Stimulated activated CD8-positive, alpha-beta memory T cell treated with anti-CD3 and anti-CD28 coated beads, Interleukin-15, amount 100 ng/mL, for 48 hours (primary cell): Measurements from ENCODE around the gene RUNX2.
A peak's percentile ranks its signal among the peaks of the same experiment; 100 is the strongest.

Experiments
- DNase-seq, 2 donors: peaks; one replicate each; pipeline ENCODE4 v3.0.0-alpha.2; 2020; ENCODE audit warnings: low read depth in 2 of 2

The RUNX2 gene

DNA sequence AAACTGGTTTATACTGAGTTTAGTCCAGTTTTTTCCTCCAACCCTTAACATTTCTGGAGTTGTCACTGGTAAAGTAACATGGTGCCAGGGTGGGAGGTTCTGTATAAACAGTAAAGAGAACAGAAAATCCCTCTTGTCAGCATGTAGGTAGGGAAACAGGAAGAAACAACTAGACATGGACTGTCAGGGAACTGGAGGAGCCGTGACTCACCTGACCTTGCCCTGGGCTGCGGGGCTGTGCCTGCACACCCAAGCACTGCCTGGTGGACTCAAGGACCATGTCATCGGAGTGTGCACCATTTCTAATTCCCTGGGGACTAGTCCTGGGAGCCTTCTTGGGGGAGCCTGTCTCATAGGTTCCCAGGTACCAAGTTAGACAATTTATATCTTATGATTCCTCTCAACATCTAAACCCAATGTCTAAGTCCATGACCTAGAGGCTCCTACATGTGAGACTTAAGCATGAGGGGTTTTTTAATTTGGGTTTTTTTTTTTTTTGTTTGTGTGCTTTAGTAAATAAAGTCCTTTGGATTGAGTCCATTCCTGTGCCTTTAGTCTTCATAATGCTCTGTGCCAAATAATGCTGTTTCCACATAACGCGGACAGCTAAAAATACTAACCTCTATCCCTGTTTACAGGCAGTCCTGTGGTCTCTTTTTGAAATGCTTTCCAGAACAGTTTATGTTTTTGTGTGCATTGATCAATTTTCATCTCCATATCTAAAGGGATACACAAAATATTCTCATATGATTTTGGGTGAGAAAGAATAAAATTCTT is 186.5 kb downstream of the RUNX2 start:
- no peak for DNase-seq

DNA sequence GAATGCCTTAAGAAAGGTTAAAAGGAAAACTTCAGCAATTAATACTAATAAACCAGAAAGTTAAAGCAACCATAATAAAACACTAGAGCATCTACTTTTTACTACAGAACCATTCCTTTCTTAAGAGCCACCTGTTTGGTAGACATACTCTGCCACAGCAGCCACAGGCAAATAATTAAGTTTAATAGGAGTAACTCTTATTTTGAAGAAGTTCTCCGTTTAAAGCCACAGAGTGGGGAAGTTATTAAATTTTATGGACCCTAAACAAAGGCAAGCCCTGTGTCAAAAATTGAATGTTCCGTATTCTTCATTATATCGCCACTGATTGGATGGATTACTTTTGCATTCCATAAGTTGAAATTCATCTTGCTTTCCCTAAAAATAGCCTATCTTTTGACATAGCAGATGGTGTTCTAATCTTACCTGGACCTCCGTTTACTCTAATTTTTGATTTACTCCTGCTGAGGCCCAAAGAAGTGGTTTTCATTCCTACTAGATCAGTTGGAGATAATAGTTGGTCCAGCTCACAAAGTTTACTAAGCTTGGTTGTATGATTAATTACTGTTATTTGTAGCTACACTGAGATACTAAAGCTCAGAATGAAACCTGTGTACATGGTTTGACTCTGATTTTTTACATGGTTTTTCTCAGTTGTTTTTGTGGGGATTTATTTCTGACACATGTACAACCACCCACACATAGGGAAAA is 190.0 kb downstream of the RUNX2 start:
- DNase-seq, result no peak

DNA sequence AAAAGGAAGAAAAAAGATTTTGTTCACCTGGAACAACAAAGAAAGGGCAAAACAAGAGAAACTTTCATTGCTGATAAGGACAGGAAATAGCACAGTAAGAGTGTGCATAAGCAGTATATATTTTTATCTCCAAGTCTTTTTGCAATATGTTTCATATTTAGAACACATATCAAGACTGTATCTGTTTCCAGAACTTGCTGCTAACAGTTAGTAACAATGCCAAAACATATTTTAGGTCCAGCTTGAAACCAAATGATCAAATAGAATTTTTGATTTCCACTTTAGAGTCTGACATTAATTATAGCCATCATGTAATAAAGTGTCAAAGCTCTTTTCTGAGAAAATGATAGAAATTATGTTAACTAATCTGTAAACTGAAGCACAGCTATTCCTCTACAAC is 193.1 kb downstream of the RUNX2 start:
- DNase-seq, result no peak

DNA sequence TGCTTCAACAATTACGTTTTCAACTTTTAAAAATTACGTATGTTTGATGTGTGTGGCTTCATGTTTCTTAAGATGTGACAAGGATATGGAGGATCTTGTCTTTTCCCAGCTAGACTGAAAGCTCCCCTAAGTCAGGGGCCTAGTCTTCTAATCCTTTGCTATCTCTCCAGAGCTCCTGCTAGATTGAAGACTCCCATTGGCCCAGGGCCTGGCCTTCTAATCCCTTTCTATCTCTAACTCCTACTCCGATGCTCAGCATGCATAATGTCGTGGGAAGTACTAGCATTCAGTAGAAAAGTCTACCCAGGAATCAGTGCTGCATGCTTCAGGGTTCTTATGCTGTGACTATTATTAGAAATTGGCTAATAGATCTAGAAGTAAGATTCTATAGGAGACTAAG is 194.4 kb downstream of the RUNX2 start:
- DNase-seq, result no peak

DNA sequence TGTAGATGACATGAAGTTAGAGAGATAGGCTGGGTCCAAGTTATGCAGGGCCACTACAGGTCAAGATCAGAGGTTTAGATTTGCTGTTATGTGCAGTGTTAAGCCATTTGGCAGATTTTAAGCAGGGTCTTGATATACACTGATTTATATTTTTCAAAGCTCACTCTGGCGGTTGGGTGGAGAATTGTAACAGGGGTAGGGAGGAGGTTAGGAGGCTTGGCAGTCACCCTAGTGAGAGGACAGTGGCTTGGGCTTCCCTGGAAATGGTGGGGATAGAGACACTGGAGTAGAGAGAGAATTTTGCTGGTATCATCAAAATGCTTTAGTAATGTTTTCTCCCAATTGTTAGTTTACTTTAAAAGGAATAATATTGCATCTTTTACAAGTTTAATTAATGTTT is 199.1 kb downstream of the RUNX2 start:
- DNase-seq, result no peak

DNA sequence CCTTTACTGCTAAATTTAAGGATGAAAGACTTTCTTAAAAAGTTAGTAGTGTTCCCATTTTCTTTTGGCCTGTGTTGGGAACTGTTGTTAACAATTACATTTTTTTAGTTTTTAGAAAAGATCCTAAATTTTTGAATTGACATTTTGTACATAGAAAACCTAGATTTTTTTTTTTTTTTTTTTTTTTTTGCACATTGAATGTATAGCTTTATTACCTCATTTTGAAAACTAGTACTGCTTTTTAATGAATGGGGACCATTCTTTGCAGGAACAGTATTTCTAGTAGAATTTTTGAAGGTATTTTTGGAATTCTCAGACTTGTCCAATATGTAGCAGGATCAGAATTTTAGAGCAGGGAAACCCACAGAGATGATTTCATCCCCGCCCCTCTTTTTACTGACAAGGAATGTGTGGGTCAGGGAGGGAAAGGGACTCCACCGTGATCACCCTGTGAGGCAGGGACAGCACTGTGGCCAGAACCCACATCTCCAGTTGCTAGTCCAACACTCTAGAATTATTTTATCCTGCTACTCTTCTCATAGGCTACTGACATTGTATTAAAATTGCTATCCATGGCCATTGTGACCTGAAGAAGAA is 204.0 kb downstream of the RUNX2 start:
- DNase-seq, result no peak

DNA sequence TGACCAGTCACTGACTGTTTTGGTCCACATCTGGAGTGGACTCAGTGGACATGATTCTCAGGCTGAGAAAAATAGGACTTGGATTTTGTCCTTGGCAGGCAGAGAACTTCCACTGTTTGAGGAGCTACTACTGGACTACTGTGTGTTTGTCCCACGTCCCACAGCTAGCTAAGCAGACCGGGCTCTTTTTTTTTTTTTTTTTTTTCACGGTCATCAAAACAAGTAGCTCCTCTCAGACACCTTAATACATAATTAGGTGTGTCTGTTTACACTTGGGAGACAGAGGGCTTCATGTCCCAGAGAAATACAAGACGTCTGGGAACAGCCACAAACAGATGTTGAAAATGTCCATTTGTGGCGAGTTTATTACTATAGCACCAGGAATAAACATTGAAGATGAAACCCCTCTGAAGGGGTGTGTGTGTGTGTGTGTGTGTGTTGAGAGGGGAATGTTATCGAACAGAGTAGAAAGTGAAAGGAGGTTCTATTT is 204.6 kb downstream of the RUNX2 start:
- no peak for DNase-seq

DNA sequence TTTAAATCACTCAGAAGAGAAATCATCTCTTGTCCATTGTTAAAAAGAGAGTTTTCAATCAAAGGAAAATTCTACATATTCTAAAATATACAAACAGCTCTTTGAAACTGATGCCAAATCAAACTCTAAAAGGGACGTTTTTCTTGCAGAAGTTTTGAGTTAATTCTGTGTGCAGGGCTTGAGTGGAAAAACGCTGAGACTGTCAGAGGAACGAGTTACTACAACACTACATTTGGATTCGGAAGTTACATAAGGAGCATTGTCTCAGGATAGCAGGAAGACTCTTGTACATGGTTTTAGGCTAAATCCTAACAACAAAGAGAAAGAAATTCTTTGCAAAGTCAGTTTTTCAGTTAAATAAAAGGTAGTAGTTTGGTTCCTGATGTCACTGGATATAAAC is 205.3 kb downstream of the RUNX2 start:
- DNase-seq, result no peak

DNA sequence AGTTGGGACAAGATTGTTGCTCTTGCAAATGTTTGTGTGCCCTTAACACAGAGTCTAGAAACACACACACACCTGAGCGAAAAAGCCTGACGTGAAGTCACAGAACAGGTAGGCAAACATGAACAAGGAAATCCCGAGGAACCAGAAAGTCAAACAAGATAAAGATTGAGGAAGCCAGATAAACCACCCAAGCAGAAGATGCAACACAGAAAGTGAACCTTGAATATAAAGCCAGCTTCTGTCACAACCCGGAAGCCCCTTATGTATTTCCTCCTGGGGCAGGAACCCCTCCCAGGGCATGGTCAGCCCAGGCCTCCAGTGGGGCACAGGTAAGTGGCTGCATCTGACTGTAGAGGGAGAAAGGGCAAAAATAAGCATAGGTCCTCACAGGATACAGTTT is 207.8 kb downstream of the RUNX2 start:
- DNase-seq, result no peak

DNA sequence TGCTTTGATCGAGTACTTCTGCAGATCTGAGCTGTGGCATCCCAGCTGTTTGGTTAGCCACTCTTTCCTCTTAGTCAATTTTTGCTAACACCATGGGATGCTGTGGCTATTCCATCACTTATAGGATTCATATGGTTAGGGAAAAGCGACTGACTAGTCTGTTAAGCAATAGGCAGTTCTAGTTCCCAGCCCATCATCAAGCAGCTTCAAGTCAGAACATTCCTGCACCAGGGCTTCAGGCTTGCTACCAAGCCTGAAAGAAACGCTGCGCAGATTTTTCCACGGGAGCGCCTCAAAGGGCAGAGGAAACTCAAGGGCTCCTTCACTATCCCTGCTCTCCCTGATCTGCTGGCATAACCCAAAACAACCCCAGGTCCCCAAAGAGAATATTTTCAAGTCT is 209.4 kb downstream of the RUNX2 start:
- no peak for DNase-seq

DNA sequence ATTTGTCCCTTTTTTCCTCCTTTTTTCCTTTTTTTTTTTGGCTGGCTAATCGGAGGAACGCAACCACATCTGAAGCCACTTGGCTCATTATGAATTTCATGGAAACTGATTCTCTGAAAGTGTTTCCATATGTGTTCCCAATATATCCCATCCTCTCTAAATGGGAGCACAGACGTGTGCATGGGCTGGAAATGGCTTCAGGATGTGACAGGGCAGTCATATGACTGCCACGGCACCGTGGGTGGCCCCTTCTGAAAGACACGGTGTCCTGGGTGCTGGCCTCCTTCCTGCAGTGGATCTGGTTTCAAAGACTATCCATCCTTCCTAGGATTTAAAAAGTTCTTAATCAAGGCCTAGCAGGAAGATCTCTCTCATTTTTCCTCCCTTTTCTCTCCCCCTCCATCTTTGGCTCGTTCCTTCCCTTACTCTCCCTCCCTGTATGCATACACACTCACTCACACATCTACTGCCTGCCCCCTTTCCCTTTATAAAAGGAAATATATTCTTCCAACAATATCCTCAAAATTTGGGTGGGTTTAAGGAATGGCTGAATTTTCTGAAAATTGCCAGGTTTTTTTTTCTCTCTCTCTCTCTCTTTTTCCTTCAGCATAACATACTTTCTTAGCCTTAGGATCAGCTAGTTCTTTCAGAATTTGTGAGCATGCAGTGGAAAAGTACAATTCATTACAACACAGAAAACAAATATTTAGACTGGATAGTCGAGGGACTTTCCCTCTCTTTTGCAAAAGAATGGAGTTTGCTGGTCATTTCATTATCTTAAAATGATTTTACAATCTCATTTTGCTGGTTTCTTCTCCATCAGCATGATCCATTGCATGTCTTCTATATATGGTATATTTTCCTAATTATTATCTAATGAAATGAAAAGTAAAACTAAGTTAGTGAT is 210.8 kb downstream of the RUNX2 start:
- no peak for DNase-seq

DNA sequence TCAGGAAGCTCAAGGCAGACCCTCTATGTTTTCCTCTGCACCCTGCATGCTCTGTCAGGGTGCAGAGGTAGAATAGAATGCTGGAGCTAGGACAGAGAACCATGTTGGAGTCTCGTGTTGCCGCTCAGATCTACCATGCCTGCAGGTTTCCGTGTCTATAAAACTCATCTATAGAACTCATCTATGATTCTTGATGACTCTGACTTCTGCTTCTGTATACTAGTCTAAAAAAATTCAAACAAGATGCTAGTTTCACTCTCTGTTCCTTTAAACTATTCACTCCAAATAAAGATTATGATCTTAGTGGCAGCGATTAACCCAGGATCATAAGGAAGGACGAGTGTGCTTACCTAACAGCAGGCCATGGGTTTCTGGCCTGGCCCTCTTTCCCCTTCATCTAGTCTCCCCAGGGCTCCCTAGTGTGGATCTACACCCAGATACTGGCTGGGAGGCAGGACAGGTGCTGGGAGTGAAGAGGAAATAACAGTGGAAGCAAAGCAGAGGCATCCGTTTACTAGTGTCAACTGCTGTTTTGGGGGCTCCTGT is 212.3 kb downstream of the RUNX2 start:
- DNase-seq, result no peak

DNA sequence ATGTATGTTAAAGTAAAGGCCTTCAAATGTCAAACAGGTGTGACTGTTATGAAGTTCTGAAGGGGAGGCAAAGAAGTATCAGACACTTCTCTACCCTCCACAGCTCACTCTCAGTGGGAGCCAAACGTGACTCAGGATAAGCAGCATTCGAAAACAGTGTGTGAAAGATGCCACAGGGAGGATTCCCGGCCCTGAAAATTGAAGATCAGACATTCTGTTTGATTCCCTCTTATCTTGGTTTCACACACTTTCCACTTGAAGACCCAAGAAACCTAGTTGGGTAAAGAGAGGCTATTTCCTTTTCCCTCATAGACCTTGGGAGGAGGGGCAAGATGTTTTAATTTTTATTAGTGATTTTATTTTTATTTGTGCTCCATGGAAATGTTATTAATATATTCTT is 213.8 kb downstream of the RUNX2 start:
- no peak for DNase-seq

DNA sequence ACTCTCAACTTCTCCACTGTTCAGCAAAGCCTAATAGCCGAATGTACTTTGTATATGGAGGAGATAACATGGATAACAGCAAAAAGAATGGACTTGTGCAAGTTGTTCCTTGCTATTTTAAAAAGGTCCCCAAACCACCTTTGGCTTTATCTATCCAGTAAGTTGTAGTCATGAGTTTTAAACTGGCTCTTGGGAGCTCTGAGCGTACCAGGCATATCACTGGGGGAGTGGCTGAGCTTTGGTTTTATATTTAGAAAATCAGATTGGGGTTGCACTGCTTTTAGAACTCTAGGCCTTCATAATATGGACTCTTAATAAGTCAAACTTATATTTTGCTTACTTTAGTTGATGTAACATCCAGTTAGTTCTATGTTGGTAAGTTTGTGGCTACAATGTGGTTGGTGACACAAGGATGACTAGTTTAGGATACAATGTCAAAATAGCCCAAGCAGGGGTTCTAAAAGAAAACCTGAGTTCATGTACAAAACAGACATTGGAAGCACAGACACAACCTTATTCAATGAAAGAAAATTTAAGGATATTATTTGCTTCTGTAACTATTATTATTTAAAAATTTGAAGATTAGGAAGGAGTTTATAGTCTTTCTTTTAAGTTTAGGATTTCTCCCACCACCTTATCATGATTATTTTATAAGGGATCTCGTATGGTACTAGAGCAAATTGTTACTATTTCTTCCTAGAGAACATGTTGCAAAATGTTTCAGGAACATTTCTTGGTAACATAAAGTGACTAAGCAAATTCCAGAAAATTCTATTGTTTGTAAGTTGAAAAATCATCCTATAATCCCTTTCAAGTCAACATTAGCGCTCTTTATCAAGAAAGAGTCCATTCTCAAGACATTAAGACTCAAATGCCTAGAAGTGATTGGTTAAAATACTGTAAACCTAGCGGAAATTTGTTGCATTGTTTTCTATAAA is 215.4 kb downstream of the RUNX2 start:
- DNase-seq, result no peak

DNA sequence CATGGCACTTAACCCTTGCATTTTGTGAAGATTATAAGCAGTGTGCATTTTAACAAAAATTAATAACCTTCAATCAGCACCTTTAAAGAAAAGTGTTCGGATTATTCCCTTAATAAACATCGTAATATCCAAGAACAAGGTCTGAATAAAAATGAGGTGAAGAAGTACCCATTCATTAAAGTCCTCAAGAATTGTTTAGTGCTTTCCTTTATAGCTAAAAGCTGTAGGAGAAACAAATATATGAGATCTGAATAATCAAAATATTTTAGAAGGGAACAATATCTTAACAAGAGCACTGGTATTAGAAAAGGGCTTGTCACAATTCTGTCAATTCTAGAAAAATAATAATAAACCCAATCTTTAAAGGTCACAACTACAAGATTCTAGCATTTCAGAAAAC is 217.3 kb downstream of the RUNX2 start:
- DNase-seq, result no peak

DNA sequence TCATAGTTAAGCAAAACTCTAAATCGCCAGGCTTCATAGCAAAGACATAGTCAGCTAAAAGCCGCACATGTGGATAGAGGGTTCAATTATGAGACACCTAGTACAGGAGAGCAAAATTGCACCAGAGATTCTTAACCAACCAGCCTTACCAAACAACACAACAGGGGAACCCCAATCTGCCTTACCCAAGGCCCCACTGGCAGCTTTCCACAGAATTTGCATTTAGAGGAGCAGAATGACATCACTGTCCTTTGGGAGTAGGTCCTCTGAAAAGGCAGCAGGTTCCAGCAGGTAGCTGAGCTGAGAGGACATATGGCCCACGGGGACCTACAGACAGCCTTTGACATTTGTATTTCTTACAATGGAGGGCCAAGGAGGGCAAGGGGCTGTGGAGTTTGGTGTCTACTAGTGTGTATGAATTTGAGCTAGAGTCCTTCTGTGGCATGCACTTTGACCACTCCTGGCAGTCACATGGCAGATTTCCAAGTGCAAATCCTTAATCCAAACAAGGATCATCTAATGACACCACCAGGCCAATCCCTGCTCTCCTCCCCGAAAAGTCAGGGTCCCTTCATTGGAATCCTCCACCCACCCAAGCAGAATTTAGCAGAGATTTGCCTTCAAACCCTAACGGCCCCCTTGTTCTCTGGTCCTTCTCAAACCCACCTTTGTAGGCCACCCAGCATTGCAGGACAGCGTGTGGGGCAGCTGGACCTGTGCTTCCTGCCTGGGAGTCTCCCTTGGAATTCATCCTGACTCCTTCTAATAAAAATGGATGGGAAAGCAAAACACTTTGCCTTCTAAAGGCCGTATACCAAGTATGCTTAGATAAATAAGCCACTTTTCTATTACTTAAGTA is 220.8 kb downstream of the RUNX2 start:
- DNase-seq, result peak in 1 of 2 donors; percentile 10

DNA sequence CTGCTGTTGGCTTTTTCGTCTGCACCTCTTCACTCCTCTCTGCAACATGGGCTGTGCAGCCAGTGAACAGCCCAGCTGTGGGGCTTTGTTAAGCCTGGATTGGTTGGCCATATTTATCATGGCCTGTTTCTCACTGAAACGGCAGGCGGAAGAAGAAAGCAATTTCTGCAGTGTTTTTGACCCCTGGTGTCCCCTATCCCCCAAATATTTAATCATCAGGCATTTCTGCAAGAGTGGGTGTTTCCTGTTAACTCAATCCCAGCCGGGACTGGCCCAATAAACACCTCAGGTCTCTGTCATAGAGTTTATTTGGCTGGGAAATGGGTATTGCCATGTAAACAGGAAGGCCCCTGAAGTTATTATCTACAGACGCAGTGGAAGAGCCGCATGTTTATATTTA is 224.4 kb downstream of the RUNX2 start:
- no peak for DNase-seq

DNA sequence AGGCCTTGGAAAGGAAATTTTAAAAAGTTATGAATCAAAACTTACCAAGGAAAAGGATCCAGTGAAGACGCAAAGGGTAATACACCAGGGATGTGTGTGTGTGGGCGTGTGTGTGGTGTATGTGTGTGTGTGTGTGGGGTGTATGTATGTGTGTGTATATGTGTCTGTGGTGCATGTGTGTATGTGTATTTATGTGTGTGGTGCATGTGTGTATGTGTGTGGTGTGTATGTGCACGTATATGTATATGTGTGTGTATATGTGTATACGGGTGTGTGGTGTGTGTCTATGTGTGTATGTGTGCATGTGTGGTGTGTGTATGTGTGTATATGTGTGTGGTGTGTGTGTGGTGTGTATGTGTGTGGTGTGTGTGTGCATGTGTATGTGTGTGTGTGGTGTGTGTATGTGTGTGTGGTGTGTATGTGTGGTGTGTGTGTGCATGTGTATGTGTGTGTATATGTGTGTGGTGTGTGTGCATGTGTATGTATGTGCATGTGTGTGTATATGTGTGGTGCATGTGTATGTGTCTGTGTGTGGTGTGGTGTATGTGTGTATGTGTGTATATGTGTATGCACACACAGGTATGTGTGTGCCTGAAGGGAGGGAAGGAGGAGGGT is 225.7 kb downstream of the RUNX2 start:
- no peak for DNase-seq

DNA sequence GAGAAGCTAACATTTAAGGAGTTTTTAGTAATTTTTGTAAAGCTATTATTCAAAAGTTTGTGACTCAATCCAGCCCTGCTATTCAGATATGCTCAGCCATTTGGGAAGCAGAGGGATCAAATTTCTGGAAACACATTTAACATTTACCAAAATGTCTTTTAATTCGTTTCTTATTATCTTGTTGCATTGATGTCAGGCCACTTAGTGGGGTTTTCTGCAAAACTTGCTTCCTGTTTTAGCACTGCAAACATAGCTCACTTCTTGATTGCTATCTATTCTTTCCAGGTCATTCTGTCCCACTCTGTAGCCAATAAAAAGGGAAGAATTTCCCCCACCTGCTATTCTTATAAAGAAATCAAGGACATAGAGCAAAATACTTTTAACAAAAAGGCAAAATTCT is 226.5 kb downstream of the RUNX2 start:
- no peak for DNase-seq
